Heart left ventricle (tissue), 16 donors: Measurements from ENCODE around the gene GRIN2B. TPM values are rescaled to one million over a fixed set of nuclear protein-coding genes. Genes with fewer than 3 reads are reported as not detected.

Experiments used
- ATAC-seq, 4 donors: fragments of 200-7000 bp; cut with Tn5 transposase; one replicate each; pipeline ENCODE4 v1.9.1; 2020 to 2022; ENCODE audit warnings: moderate library complexity in 4 of 4, mild to moderate bottlenecking in 3 of 4, moderate number of reproducible peaks in 1 of 4
- DNase-seq, 5 donors: peaks; one replicate each; pipeline ENCODE4 v3.0.0-alpha.2; 2020
- H3K27ac ChIP-seq, 12 donors: fragments of 200-600 bp; sonication (generic) in 4 of 12; one replicate each; pipeline versions ENCODE4 v1.5.0 to v1.8.0; 2016 to 2022; ENCODE audit warnings: mild to moderate bottlenecking in 2 of 12
- H3K27me3 ChIP-seq, 9 donors: fragments of 200-600 bp; sonication (generic) in 2 of 9; one replicate each; pipeline versions ENCODE4 v1.5.1 to v1.8.0; 2016 to 2022; ENCODE audit warnings: mild to moderate bottlenecking in 3 of 9
- H3K36me3 ChIP-seq, 9 donors: fragments of 200-600 bp; sonication (generic) in 2 of 9; one replicate each; pipeline versions ENCODE4 v1.5.0 to v1.8.0; 2018 to 2022; ENCODE audit warnings: mild to moderate bottlenecking in 2 of 9
- H3K4me1 ChIP-seq, 12 donors: fragments of 200-600 bp; sonication (generic) in 4 of 12; one replicate each; pipeline versions ENCODE4 v1.5.0 to v1.8.0; 2016 to 2022; ENCODE audit warnings: mild to moderate bottlenecking in 3 of 12
- H3K4me3 ChIP-seq, 12 donors: fragments of 200-600 bp; sonication (generic) in 4 of 12; one replicate each; pipeline versions ENCODE4 v1.5.0 to v1.8.0; 2017 to 2022; ENCODE audit warnings: mild to moderate bottlenecking in 9 of 12, moderate library complexity in 4 of 12
- H3K9me3 ChIP-seq, 12 donors: fragments of 200-600 bp; sonication (generic) in 4 of 12; one replicate each; pipeline versions ENCODE4 v1.5.0 to v1.8.0; 2016 to 2022; ENCODE audit warnings: mild to moderate bottlenecking in 1 of 12
- POLR2A ChIP-seq, 2 donors: fragments of 450-650 bp; IDR thresholded peaks; one replicate each; pipeline ENCODE4 v1.6.1; 2017; ENCODE audit warnings: antibody characterized with exemption in 2 of 2, mild to moderate bottlenecking in 2 of 2, moderate library complexity in 2 of 2
- WGBS, 4 donors: extraction: QIAGEN DNeasy Blood & Tissue Kit in 2 of 4; methylation state at CpG; one replicate each; pipeline versions ENCODE4 v1.1.5 to v1.1.7; 2013 to 2018; 5-methylcytosine and 5-hydroxymethylcytosine counted together
- intact Hi-C, 10 donors: fragments of 100-400 bp; cut with DNase I; formaldehyde crosslinking; loops; one replicate each; pipeline versions ENCODE4 v1.11.1 to v1.14.2; 2022
- polyA plus RNA-seq, 2 donors: library from polyadenylated mRNA; stranded (reverse); fragments of 200-250 nt; gene quantifications; one replicate each; pipeline ENCODE4 v1.2.3, GENCODE V29; 2013
- total RNA-seq, 9 donors: library from RNA; depleted of rRNA in 2 of 9; stranded (reverse); fragments of >200 nt in 2 of 9; fragmentation: NEBNext Ultra II Directional in 3 of 9; extraction: Animal tissue kit (Norgen Biotek cat#: 25700) in 3 of 9; gene quantifications; one replicate each; pipeline versions ENCODE4 v1.1.0 to v1.2.4, GENCODE V29; 2016 to 2023
- TF ChIP-seq, protein P1 (sequence below), 12 donors: fragments of 200-600 bp; sonication (generic) in 4 of 12; IDR thresholded peaks; one replicate each; pipeline versions ENCODE4 v1.5.0 to v1.8.0; 2018 to 2022; ENCODE audit warnings: antibody characterized with exemption in 12 of 12, mild to moderate bottlenecking in 5 of 12
- donor health status: ischemic (EF 13 %, LVEDD 7.1; RV severe dilation, severe dysfunction).
- donor health status: healthy with polysubstance abuse.
- donor health status: DM: no; HTN: yes; CAD: no.
- donor health status: DM: no; HTN: no; CAD: no.
- donor health status: ischemic (EF 25% LVEDD 6.9; RV normal size, moderate dysfunction).
- donor health status: ischemic (EF 25% LVEDD 5.7; RV mildly dilated, moderate dysfunction).
- donor health status: healthy.
- donor health status: DM: yes; HTN: yes; CAD: no.
- donor health status: ischemic (EF 35%, LVEDD 5.7; RV mildly dilated, moderate dysfunction).
- donor health status: nonischemic (EF 11% LVEDD 7.7; RV severe dilation, severe dysfunction).
- donor health status: DM: yes; HTN: yes; CAD: no.
- donor health status: PGD.
- donor health status: ischemic (EF 29% LVEDD 5.4; RV normal size, mild dysfunction).
- donor health status: nonischemic (EF 23%, LVEDD 6.1; RV moderate dilation, normal function).

The GRIN2B gene
- total and polyA plus RNA-seq, 11 donors: under 0.01 to 0.54 (median 0.02) TPM; not detected in 5

DNA sequence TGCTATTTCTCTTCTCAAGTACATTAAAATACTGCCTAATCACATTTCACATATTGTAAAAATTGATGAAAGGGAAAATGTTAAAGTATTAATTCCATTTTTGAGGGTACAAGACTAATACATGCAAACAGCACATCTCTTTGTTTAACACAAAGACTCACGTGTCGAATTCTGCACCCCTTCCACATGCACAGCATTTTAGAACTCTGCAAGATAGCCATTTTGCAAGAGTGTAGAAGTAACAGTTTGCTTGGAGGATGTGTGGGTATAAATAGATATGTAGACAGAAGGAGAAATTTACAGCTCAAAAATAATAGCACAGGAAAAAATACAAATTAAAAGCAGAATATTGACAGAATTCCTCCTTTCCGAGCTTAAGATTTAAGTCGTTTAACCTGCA lies 2.5 kb downstream of the GRIN2B start:
- TF ChIP-seq, protein P1, sequence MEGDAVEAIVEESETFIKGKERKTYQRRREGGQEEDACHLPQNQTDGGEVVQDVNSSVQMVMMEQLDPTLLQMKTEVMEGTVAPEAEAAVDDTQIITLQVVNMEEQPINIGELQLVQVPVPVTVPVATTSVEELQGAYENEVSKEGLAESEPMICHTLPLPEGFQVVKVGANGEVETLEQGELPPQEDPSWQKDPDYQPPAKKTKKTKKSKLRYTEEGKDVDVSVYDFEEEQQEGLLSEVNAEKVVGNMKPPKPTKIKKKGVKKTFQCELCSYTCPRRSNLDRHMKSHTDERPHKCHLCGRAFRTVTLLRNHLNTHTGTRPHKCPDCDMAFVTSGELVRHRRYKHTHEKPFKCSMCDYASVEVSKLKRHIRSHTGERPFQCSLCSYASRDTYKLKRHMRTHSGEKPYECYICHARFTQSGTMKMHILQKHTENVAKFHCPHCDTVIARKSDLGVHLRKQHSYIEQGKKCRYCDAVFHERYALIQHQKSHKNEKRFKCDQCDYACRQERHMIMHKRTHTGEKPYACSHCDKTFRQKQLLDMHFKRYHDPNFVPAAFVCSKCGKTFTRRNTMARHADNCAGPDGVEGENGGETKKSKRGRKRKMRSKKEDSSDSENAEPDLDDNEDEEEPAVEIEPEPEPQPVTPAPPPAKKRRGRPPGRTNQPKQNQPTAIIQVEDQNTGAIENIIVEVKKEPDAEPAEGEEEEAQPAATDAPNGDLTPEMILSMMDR (IDR thresholded peaks at IDR 0.05): no peak
- TF ChIP-seq POLR2A (IDR thresholded peaks at IDR 0.05): no peak
- Histone ChIP-seq H3K27me3 (peaks cover 16 to 74% (median 48%) of the 10 kb centered on the region in 9 donors), H3K27ac (no peak overlapping the region), H3K9me3 (no peaks in the 10 kb centered on the region), H3K4me1 (peaks cover 0 to 22% (median 5%) of the 10 kb centered on the region in 12 donors), H3K4me3 (no peak overlapping the region), H3K36me3 (no peaks in the 10 kb centered on the region)
- DNase-seq (no peak), ATAC-seq (no peak)
- 69 to 84% (median 79%) methylated on average over 4 of the region's 4 CpGs for WGBS, 4 donors
- intact Hi-C loops: no loop called here

DNA sequence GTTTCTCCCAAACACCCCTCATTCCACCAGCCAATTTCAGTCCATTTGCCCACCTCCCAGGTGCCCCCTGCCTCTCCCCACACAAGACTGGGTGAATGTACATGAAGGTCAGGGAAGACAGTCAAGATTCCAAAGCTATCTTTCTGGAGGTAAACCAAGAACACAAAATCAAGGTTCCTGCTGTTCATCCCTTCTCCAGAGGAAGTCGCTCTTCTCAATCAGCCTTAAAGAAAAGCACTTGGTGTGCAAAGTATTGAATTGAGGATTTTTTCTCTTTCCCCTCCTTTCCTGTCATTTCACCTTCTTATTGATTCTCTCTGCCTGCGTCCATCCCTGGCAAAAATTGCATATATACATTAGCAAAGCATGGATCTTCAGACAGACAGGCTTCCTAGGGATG lies 4.5 kb downstream of the GRIN2B start:
- no peak for DNase-seq
- ATAC-seq: no peak
- Histone ChIP-seq H3K4me1 (peaks cover 0 to 18% (median 5%) of the 10 kb centered on the region in 12 donors), H3K4me3 (no peak overlapping the region), H3K36me3 (no peaks in the 10 kb centered on the region), H3K27ac (no peak overlapping the region), H3K27me3 (peaks cover 7 to 61% (median 28%) of the 10 kb centered on the region in 9 donors), H3K9me3 (no peaks in the 10 kb centered on the region)
- TF ChIP-seq, protein P1 (IDR thresholded peaks at IDR 0.05): no peak
- TF ChIP-seq POLR2A (IDR thresholded peaks at IDR 0.05): no peak
- intact Hi-C loops: no loop called here
- WGBS, 4 donors: 73 to 80% (median 78%) methylated on average over 2 of the region's 2 CpGs

DNA sequence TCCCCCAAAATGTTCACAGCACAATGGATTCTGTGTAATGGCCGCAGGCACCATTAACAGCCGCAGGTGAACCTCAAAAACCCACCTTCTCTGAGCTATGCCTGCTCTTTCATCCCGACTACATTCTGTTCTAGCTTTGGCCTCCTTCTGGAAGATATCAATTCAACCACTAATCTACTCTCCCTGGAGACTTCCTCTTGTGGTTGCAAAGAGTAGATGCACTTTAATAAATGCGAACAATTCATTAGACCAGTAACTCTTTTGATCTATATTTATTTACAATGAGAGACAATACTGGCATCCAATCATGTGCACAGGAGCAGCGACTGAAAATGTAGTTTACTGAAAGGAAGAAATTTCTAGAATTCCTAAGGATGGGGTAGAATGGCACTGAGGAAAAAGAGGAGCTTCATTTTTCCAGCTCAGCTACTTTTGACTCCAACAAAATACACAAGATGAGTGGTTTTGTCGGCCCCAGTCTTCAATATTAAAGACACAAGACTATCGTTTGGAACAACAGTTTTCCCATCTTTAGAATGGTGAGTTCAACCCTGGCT lies 5.3 kb downstream of the GRIN2B start:
- no peak overlapping the region for H3K27ac ChIP-seq
- H3K9me3 ChIP-seq: no peaks in the 10 kb centered on the region
- intact Hi-C loops: no loop called here
- peaks cover 4 to 61% (median 25%) of the 10 kb centered on the region in 9 donors for H3K27me3 ChIP-seq
- H3K36me3 ChIP-seq: no peaks in the 10 kb centered on the region
- no peak for TF ChIP-seq POLR2A (IDR thresholded peaks at IDR 0.05)
- TF ChIP-seq, protein P1 (IDR thresholded peaks at IDR 0.05): no peak
- H3K4me1 ChIP-seq: peaks cover 0 to 11% (median 4%) of the 10 kb centered on the region in 12 donors
- DNase-seq (no peak), ATAC-seq (no peak)
- H3K4me3 ChIP-seq: no peak overlapping the region
- WGBS, 4 donors: 70 to 72% (median 72%) methylated on average over 7 of the region's 7 CpGs

DNA sequence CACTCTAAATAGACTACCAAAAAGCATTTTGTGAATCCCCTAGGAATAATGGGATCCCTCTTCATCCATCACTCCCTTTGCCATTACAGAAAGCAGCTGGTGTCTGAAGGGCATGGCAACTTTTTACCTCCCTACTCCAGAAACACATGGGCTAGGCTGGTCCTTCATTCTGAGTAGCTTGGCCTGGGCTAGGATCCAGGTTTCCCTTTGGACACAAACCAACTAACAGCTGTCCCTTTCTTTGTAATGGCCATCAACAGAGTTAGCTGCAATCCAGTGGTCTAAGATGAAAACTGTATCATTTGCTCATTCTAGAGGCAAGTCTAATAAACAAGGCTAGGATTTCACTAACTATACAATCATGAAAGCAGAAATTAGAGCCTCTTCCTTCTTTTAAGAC lies 7.4 kb downstream of the GRIN2B start:
- no peak overlapping the region for H3K27ac ChIP-seq
- H3K4me1 ChIP-seq: no peaks in the 10 kb centered on the region
- no peaks in the 10 kb centered on the region for H3K36me3 ChIP-seq
- no peaks in the 10 kb centered on the region for H3K9me3 ChIP-seq
- TF ChIP-seq, protein P1 (IDR thresholded peaks at IDR 0.05): no peak
- TF ChIP-seq POLR2A (IDR thresholded peaks at IDR 0.05): no peak
- intact Hi-C loops: no loop called here
- DNase-seq (no peak), ATAC-seq (no peak)
- H3K4me3 ChIP-seq: no peak overlapping the region
- peaks cover 0 to 43% (median 8%) of the 10 kb centered on the region in 9 donors for H3K27me3 ChIP-seq
